ENCODE data around the gene KRT5.

GRCh38 chr12:52559979-52560378 lies 39.8 kb upstream of the KRT5 start:
- TF ChIP-seq CTCF (IDR thresholded peaks at IDR 0.05) = no peak
- no peak for TF ChIP-seq POLR2A (IDR thresholded peaks at IDR 0.05)

Measured in prostate gland (tissue), 2 donors.